Esophagus muscularis mucosa (tissue), 4 donors: Measurements from ENCODE around the gene GPM6B. TPM values are rescaled to one million over a fixed set of nuclear protein-coding genes. Genes with fewer than 3 reads are reported as not detected.
A peak's percentile ranks its signal among the peaks of the same experiment; 100 is the strongest.

Experiments used
- DNase-seq: peaks from one replicate; pipeline ENCODE4 v3.0.0-alpha.2; 2017; ENCODE audit errors: extremely low spot score
- H3K27ac ChIP-seq, 4 donors: fragments of 200-600 bp; sonication (generic); replicated peaks in 1 of 4; 1 replicate in 3 of 4; 2 replicates in 1 of 4; pipeline ENCODE4 v1.5.1; 2016 to 2019; ENCODE audit warnings: mild to moderate bottlenecking in 1 of 4
- H3K27me3 ChIP-seq, 4 donors: fragments of 200-600 bp; sonication (generic); one replicate each; pipeline versions ENCODE4 v1.5.1 to v1.6.0; 2016 to 2019
- H3K36me3 ChIP-seq, 4 donors: fragments of 200-600 bp; sonication (generic); one replicate each; pipeline ENCODE4 v1.5.1; 2016 to 2019
- H3K4me1 ChIP-seq, 4 donors: fragments of 200-600 bp; sonication (generic); one replicate each; pipeline ENCODE4 v1.5.1; 2016 to 2019
- H3K4me3 ChIP-seq, 4 donors: fragments of 200-600 bp; sonication (generic); 1 replicate in 2 of 4; 2 replicates in 2 of 4; pipeline ENCODE4 v1.5.1; 2016 to 2019; ENCODE audit warnings: mild to moderate bottlenecking in 4 of 4, moderate library complexity in 1 of 4
- H3K9me3 ChIP-seq, 4 donors: fragments of 200-600 bp; sonication (generic); 1 replicate in 3 of 4; 2 replicates in 1 of 4; pipeline ENCODE4 v1.5.1; 2016 to 2019
- CTCF ChIP-seq, 3 experiments: fragments of 200-600 bp in 2 of 3; fragments of 450-650 bp in 1 of 3; sonication (generic) in 2 of 3; IDR thresholded peaks; one replicate each; pipeline ENCODE4 v1.5.1; 2017 to 2019; ENCODE audit warnings: antibody characterized with exemption in 3 of 3, mild to moderate bottlenecking in 2 of 3, moderate library complexity in 1 of 3
- EP300 ChIP-seq: sonication (generic); formaldehyde crosslinking; IDR thresholded peaks from one replicate; pipeline ENCODE4 v1.6.1; 2017; ENCODE audit warnings: antibody characterized with exemption
- POLR2A ChIP-seq: fragments of 450-650 bp; IDR thresholded peaks from one replicate; pipeline ENCODE4 v1.6.1; 2017; ENCODE audit warnings: antibody characterized with exemption, moderate library complexity, mild to moderate bottlenecking, low read depth
- POLR2AphosphoS5 ChIP-seq, 2 donors: sonication (generic); formaldehyde crosslinking; IDR thresholded peaks; one replicate each; pipeline ENCODE4 v1.6.1; 2017; ENCODE audit warnings: antibody characterized with exemption in 2 of 2
- WGBS: methylation state at CpG from one replicate; pipeline ENCODE4 v1.1.5; 2018; 5-methylcytosine and 5-hydroxymethylcytosine counted together
- intact Hi-C: fragments of 100-400 bp; cut with DNase I; formaldehyde crosslinking; loops from one replicate; pipeline ENCODE4 v1.15.1; 2023
- total RNA-seq, 4 donors: library from RNA; depleted of rRNA; stranded (reverse); fragments of >200 nt; gene quantifications; one replicate each; pipeline versions ENCODE4 v1.1.0 to v1.2.1, GENCODE V29; 2016

GPM6B gene
- total RNA-seq, 4 donors from 2014 or later, result 33.2 to 57.2 (median 45.2) TPM

- DNase-seq, result no peak
- Histone ChIP-seq H3K4me1 (peaks cover 0 to 15% (median 6%) of the 10 kb centered on the region in 4 donors), H3K36me3 (peaks cover 0 to 18% (median 0%) of the 10 kb centered on the region in 4 donors), H3K4me3 (no peak overlapping the region), H3K27me3 (peaks cover 0 to 3% (median 0%) of the 10 kb centered on the region in 4 donors), H3K9me3 (no peaks in the 10 kb centered on the region), H3K27ac (peak overlapping the region in 1 of 4 donors; percentile 31)
- intact Hi-C loops, result no loop called here
- WGBS, result 54% methylated on average over 2 of the region's 2 CpGs
- TF ChIP-seq EP300, result no peak
- TF ChIP-seq CTCF (IDR thresholded peaks at IDR 0.05), result no peak
- TF ChIP-seq POLR2A, result no peak
- no peak for TF ChIP-seq POLR2AphosphoS5 (IDR thresholded peaks at IDR 0.05)
Observed at GRCh38 chrX:13778916-13779315, 38.0 kb downstream of the GPM6B start.

GRCh38 chrX:13776387-13776786 lies 40.5 kb downstream of the GPM6B start:
- intact Hi-C loops, result no loop called here
- H3K4me1 ChIP-seq, result peaks cover 0 to 15% (median 6%) of the 10 kb centered on the region in 4 donors
- H3K9me3 ChIP-seq, result no peaks in the 10 kb centered on the region
- peaks cover 0 to 18% (median 2%) of the 10 kb centered on the region in 4 donors for H3K36me3 ChIP-seq
- no peak for DNase-seq
- no peak overlapping the region for H3K4me3 ChIP-seq
- H3K27me3 ChIP-seq, result no peaks in the 10 kb centered on the region
- peak overlapping the region in 3 of 4 donors; percentile 30 to 56 (median 40) for H3K27ac ChIP-seq
- WGBS, result 55% methylated on average over 4 of the region's 4 CpGs
- no peak for TF ChIP-seq POLR2AphosphoS5 (IDR thresholded peaks at IDR 0.05)
- no peak for TF ChIP-seq POLR2A
- peak in 2 of 3 experiments; percentile 8 to 19 for TF ChIP-seq CTCF (IDR thresholded peaks at IDR 0.05)
- TF ChIP-seq EP300, result no peak

- Histone ChIP-seq H3K4me1 (peaks cover 0 to 15% (median 6%) of the 10 kb centered on the region in 4 donors), H3K4me3 (no peak overlapping the region), H3K27me3 (no peaks in the 10 kb centered on the region), H3K9me3 (no peaks in the 10 kb centered on the region), H3K36me3 (peaks cover 0 to 18% (median 5%) of the 10 kb centered on the region in 4 donors), H3K27ac (peak overlapping the region in 2 of 4 donors; percentile 40 to 56)
- DNase-seq, result no peak
- intact Hi-C loops, result no loop called here
- 96% methylated on average over 3 of the region's 3 CpGs for WGBS
- TF ChIP-seq POLR2A (no peak), EP300 (no peak), CTCF (IDR thresholded peaks at IDR 0.05) (no peak), POLR2AphosphoS5 (IDR thresholded peaks at IDR 0.05) (no peak)
Observed at GRCh38 chrX:13775837-13776236, 41.1 kb downstream of the GPM6B start.

GRCh38 chrX:13774696-13775095 lies 42.2 kb downstream of the GPM6B start:
- no peak overlapping the region for H3K4me3 ChIP-seq
- TF ChIP-seq EP300, result no peak
- TF ChIP-seq POLR2A, result no peak
- TF ChIP-seq POLR2AphosphoS5 (IDR thresholded peaks at IDR 0.05), result no peak
- no peak for TF ChIP-seq CTCF (IDR thresholded peaks at IDR 0.05)

GRCh38 chrX:13770013-13770535 lies 46.8 kb downstream of the GPM6B start:
- Histone ChIP-seq H3K36me3 (peaks cover 0 to 46% (median 31%) of the 10 kb centered on the region in 4 donors), H3K4me1 (peaks cover 0 to 6% (median 3%) of the 10 kb centered on the region in 4 donors), H3K27ac (no peak overlapping the region), H3K9me3 (no peaks in the 10 kb centered on the region), H3K27me3 (no peaks in the 10 kb centered on the region), H3K4me3 (no peak overlapping the region)
- WGBS, result 84% methylated on average over 3 of the region's 3 CpGs
- intact Hi-C loops, result no loop called here
- no peak for DNase-seq
- TF ChIP-seq POLR2A (no peak), POLR2AphosphoS5 (IDR thresholded peaks at IDR 0.05) (no peak), EP300 (no peak), CTCF (IDR thresholded peaks at IDR 0.05) (no peak)

More at GRCh38 chrX:13774696-13775095, 42.2 kb downstream of the GPM6B start:
- Histone ChIP-seq H3K4me1 (peaks cover 0 to 15% (median 6%) of the 10 kb centered on the region in 4 donors), H3K27me3 (no peaks in the 10 kb centered on the region), H3K36me3 (peaks cover 0 to 29% (median 12%) of the 10 kb centered on the region in 4 donors), H3K27ac (no peak overlapping the region), H3K9me3 (no peaks in the 10 kb centered on the region)
- DNase-seq, result no peak
- intact Hi-C loops, result no loop called here
- WGBS, result 76% methylated on average over 2 of the region's 2 CpGs
